DMS 273 (cell line): ENCODE results near the gene CPB2.

Experiments used
- DNase-seq: peaks from one replicate; lab custom pipeline; 2025; ENCODE audit not compliant: unreplicated experiment; lab: John Stamatoyannopoulos, UW

Gene CPB2

DNA sequence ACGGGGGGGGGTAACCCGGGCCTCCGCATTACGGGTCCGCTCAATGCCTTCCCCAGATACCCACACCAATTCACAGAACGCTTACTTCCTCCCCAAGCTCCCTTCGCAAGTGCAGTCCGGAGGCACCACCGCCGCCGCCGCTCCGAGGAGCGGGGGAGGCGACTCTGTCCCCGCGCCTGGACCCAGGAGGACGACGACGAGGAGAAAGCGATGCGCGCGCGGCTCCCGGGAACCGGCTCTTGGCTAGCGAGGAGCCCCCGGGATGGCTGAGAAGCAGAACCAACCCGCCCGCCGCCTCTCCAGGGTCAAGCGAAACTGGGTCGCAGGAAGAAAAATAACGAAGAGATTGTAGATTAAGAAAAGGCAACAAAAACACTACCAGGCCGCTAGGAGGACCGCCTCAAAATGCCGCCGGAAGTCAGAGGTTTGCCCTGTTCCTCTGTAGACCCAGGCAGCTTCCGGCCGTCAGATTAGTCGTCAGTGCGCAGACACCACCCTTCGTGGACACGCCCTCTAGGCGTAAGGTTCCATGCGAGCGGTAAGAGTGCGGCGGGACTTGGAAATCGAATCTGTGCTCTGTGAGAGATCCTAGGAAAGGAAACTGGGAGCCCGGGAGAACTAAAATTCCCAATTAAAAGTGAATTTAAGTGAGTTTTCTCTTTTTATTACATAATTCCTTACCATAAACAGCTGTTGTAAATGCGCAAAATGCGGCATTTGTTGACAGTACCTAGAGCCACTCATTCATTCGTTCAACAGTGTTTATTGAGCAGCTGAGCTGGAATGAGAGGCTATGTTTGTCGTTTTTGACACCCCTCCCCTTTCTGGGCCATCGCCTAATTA lies 52.3 kb downstream of the CPB2 start, which contains the start of gene ZC3H13:
Gene ZC3H13, minus strand, starts transcription at position 428 of the 843 bp plus-strand sequence. CDS start 7,239 bp downstream, outside the sequence.
- peak; percentile 96 for DNase-seq

DNA sequence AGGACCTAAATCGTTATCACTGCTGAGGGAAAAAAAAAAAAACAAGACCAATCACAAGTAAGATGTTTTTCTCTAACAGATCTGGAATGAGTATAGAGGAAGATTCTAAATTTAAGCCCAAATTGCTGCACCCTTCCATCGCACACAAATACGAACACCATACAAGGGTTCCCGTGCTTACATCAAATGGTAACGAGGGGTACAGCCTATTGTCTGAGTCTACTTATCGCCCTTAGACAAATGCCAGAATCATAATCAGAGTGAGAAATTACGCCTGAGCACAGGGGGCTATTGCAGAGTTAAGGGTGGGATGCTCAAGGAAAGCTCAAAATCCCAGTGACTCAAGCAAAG lies 52.9 kb downstream of the CPB2 start:
- DNase-seq: peak; percentile 58

DNA sequence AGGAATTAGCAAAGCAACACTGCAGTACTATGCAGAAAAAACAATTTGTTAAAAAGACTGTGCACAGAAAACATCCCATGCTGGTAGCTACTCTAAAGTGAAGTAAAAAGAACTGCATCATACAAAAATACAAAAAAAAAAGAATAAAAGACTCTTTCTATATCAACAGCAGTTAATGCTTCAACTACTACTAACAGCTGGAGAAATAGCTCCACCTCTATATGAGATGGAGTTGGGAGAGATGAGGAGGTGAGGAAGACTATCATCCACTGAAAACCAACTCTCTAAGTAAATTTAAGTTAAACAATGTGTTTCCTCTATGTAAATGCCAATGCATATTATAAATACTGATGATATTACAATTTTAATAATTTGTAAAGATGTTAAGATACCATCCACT lies 54.1 kb downstream of the CPB2 start:
- no peak for DNase-seq

DNA sequence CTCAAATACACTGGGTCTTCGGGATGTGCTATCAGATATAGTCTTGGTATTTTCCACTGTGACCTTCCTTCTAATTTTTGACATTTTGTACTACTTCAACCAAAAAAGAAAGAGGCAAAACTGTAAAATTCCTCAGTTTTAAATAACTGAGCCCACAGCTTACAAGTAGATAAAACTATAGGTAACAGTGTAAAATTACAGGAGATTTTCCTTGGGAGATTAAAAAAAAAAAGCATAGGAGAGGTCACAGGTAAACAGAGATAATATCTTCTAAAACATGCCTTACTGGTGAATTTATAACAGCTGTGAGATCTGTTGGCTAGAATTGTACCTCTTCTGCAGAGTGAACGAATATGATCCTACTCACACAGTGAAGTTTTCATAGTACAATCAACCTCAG lies 59.4 kb downstream of the CPB2 start:
- no peak for DNase-seq

DNA sequence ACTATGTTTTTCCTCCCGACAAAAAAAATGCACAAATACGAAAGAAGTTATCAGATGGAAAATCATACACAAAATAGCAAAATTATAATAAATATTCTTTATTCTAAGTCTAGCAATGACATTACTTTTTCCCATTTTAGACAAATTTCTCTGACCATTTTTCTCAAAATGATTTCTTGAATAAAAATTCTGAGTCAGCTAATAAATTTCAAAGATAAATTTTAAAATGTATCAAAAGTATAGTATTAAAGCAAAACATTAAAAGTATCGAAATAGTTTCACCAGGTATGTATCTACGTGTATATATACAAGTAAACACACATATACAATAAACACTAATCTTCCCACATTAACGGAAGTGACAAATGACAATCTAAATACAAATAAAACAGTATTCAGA lies 61.2 kb downstream of the CPB2 start:
- no peak for DNase-seq

DNA sequence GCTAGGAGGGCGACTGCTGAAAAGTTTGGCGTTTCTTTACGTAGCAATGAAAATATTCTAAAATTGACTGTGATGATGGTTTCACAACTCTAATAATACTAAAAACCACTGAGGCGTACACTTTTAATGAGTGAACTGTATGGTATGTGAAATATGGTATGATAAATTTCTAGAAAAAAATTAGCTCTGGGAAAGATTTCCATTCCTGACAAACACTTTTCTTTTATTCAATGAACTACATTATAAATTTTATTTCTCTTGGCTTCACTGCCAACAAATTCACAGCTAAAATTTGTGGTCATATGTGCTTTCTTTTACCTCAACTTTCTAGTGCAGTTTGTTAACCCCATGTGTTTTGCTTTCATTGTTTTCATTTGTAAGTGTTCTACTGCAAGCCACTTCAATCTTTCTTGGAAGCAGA lies 63.4 kb downstream of the CPB2 start:
- no peak for DNase-seq

DNA sequence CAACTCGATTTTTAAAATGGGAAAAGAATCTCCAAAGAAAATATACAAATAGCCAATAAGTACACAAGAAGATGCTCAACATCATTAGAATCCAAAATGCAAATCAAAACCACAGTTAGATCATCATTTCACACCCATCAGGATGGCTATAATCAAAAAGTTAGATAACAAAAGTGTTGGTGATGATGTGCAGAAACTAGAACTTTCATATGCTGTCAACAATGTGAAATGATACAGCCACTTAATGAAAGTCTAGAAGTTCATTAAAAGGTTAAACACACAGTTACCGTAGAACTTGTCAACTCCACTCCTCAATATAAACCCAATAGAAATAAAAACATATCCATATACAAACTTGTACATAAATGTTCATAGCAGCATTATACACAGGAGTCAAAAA lies 64.1 kb downstream of the CPB2 start:
- DNase-seq: no peak

DNA sequence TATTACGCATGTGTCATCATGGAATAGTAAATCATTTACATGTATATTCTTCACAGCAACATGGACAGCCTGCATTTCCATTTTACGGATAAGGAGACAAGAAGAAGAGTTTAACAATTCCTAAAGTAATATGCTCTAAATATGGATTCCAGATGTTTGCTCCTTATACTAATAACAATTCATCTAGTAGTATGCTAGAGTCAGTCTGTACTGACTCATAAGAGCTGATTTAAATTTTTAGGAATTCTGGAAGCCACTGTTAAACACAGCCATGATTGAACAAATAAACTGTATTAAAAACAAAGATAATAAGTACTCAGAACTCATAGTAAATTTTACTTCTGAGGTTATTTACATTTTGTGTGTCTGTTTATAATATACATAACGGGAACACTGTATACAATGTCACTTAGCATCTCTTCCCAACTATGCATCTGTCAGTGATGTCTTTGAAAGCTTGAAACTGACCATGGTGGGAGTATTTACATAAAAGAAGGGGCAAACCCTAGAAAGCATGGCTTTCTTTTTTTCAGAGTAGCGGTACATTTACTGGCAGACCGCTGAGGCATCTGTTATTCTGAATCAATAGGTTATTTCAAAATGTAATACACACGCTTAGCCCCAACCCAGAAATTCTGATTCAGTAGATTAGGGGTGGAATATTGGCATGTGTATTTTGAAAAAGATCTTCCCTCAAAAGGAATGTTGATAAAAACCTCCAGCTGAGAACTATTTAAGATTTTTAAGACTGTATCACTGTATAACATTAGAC lies 65.2 kb downstream of the CPB2 start:
- no peak for DNase-seq

DNA sequence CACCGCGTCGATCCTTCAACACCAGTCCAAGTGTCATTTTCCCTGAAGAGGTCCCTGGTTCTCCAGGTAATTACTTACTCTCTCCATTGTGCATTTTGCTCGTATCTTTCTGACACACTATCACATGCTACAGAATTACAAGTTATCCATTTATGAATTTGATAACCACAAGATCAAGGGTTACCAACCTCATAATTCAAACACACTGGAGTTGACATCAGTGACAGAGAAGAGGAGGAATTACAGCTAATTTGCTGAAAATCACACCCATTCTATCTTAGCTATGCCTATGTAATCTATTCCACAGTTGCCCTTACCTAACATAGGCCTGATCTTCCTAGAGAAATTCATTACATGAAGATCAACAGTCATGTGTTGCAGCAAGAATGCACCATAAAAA lies 66.5 kb downstream of the CPB2 start:
- no peak for DNase-seq

DNA sequence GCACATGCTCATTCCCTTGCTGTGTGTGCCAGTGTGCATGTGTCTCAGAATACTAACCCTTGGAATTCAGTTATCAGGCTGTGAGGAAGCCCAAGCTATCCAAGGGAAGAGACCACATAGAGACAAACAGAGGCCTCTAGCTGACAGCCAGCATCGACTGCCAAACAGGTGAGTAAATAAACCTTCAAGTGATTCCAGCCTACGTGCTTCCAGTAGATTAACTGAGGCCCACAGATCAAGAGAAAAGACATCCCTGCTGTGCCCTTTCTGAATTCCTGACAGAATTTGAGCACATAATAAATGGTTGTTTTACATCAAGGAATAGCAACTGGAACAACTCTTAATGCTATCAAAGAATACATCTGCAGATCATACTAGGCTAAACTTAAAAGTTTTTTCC lies 69.8 kb downstream of the CPB2 start:
- no peak for DNase-seq

DNA sequence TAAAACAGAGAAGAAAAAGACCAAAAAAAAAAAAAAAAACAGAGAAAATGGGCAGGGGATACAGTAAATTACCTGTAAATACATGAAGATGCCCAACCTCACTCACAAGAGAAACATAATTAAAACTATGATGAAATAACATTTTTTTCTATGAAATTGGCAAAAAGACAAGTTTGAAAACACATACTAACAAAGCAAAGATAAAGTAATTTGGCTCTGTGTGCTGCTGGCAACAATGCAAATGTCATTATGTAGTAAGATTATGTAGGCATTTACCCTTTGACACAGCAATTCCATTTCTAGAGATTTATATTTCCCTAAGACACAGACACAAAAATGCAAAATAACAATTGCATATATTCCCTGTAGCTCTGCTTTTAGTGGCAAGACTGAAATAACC lies 72.5 kb downstream of the CPB2 start:
- no peak for DNase-seq

DNA sequence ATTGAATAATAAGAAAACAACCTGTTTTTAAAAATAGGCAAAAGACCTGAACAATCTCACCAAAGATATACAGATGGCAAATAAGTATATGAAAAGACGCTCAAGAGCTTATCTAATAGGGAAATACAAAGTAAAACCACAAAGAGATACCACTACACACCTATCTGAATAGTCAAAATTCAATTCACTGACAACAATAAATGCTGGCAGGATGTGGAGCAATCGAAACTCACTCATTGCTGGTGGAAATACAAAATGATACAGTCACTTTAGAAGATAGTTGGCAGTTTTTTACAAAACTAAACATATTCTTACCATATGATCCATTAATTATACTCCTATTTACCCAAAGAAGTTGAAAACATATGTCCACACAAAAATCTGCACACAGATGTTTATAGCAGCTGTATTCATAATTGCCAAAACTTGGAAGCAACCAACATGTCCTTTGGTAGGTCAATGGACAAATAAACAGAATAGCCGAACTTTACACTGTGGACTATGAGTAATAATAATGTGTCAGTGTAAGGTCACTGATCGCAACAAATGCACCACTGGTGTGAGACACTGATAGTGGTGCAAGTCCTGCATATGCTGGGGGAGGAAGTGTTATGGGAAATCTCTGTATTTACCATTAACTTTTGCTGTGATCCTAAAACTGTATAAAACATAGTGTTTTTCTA lies 73.1 kb downstream of the CPB2 start:
- no peak for DNase-seq

DNA sequence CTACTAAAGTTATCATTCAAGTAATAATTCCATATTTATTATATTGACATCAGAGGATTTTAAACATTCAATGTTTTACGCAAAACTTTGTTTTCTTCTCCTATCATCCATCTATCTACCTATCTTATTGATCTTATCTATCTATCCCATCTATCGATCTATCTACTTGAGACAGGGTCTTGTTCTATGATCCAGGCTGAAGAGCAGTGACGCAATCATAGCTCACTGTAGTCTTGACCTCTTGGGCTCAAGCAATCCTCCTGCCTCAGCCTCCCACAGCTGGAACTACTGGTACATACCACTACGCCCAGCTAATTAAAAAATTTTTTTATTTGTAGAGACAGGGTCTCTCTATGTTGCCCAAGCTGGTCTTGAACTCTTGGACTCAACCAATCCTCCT lies 79.7 kb downstream of the CPB2 start:
- DNase-seq: no peak

DNA sequence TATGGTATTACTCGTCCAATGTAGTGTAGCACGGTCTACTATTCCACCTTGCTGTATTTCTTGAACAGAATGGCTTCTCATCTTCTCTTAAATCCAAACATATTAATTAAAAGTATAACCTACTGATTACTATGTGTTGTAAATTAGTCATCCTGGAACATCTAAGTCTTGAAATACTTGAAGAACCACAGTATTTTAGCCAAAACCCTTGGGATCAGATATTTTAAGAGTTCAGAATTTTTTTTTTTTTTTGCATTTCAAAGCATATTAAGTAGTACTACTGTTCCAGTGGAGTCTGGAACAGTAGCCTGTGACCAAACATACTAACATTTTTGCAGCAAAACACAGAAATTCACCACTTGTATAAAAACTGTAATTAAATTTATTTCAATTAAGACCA lies 82.4 kb downstream of the CPB2 start:
- no peak for DNase-seq

DNA sequence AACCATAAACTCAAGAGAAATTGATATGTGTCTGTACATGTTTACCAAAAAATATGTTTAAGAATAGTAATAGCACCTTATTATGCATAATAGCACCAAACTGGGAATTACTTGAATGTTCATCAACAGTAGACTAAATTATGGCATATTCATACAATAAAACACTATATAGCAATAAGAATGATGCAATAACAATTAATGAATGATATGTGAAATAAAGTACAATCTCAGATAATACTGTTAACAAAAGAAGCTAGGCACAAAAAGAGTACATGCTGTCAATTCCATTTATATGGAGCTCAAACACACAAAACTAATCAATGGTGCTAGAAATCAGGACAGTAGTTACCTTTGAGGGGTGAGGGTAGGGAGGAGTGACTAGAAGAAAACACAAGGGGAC lies 88.6 kb downstream of the CPB2 start:
- DNase-seq: no peak

DNA sequence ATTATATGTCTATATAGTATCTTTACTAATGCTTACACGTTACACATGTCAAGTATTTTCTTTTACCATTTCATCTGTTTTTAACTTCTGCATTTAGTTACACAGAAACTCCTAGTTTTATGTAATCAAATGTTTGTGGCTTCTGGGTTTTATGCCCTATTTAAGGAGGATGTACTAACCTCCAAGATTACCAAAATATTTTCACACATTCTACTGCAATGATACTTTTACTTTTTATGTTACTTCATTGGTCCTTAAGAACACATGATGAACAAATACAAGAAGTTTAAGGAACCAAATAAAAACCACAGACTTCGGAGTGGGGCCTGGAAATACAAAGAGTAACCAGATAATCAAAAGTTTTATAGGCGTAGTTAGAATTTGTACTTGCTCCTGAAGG lies 89.5 kb downstream of the CPB2 start:
- DNase-seq: no peak

DNA sequence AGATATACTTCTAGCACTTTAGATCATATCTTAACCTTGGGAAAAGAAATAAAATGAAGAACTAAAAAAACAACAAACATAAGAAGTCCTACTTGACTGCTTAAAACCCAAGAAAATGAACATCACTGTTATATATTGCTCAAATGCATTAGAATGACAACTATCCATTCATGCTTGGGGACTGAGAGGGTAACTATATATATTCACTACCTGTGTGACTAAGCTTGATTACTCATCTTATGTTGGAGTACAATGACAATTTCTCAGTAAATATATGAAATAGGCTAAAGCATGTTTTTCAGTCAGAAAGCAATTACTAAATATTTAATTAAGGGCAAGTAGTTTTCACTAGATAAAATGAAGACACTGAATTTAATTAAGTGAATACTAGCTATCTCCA lies 92.4 kb downstream of the CPB2 start:
- DNase-seq: no peak

DNA sequence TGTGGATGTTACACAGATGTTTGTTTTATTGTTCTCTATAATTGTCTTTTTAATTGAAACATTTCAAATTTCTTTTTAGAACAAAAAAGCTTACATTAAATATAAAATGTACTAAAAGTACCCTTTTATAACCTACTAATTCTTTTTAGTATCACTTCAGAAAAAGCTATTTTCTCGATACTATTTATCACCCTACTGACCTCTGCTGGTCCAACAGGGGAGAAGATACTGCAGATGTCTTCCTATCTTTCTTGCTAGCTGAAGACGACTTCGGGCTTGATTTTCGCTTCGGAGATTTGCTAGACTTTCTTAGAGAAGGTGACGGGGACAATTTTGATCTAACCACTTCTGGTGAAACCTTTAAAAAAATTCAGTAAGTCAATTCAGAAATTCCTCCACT lies 94.7 kb downstream of the CPB2 start:
- peak; percentile 3 for DNase-seq

DNA sequence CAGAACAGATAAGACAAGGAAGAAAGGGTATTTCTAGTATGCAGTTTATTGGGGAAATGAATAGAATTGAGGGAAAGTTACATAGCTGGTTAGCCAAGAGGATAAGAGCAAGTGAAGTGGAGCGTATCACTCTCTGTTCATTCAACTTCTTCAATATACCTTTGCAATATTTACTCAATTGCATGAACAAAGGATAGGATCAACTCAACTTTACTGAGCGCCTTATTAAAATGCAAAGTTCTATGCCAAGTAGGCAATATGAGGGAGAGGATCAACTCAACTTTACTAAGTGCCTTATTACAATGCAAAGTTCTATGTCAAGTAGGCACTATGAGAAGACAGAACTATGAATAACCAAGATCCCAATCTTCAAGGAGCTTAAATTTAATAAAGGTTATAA lies 96.2 kb downstream of the CPB2 start:
- no peak for DNase-seq

DNA sequence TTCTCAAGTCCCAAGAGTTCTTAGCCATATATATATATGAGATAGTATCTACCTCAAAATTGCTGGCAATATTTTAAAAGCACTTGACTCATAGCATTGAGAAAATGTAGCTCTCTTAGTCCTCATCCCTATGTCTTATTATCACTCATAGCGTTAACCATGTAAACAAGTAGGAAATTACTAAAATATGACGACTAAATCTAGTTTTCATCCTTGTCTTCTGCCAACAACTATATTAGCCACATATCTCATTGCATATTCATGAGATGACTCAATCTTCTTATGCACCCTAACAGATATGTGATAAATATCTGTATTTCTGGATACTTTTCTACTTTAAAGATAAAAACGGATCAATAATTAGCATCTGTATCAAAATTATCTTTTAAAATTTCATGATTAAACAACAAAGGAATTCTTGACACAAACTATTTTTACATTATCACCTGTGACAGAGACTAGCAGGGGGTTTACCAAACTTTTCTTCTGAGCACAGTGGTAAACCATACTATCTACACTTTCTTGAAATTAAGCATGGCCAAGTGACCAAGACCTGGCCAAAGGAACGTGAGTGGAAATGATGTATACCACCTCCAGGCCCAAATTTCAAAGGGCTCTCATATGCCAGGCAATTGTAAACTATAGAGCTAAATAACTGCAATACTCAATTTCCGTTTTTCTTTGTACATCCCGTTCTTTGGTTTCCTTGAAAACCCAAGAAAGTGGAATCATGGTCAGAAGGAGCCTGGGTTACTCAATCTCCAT lies 98.0 kb downstream of the CPB2 start:
- peak; percentile 6 for DNase-seq

DNA sequence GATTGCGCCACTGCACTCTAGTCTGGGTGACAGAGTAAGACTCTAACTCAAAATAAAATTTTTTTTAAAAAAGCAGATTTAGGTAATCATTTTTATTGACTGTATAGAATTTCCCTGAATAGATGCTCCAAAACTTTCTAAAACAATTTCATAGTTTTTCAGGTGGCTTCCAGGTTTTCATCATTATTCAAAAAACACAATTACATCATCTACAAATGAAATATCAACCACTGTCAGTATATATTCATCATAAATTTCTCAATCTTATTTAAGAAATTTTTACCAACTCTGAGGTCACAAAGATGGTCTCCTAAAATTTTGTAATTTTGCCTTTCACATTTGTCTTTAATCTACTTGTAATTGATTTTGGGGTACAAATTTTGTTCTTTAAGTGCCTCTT lies 100.3 kb downstream of the CPB2 start:
- DNase-seq: no peak
